ENCODE results near the gene DNM3.

Gene DNM3

DNA sequence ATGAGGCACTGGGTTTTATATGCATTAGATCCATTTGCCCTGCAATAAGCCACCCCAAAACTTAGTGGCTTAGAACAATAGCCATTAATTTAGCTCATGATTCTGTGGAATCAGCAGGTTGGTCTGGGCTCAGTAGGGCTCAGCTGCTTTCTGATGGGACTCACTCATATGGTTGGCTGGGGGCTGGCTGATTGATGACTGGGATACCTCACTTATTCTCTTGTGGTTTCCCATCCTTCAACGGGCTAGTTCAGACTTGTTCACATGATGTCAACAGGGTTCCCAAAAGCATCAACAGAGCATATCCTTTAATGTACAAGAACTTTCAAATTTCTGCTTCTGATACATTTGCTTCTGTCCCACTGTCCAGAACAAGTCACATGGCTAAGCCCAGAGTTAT lies 43.2 kb downstream of the DNM3 start:
- no peak for TF ChIP-seq CTCF (IDR thresholded peaks at IDR 0.05; ENCODE audit: borderline replicate concordance, control extremely low read depth, extremely low read depth, insufficient read depth, missing control alignments)
- DNase-seq (ENCODE audit: low spot score): no peak
- in situ Hi-C loops (cut with MboI; ENCODE audit: low sequenced_read_pairs, unreplicated experiment): no loop called here

DNA sequence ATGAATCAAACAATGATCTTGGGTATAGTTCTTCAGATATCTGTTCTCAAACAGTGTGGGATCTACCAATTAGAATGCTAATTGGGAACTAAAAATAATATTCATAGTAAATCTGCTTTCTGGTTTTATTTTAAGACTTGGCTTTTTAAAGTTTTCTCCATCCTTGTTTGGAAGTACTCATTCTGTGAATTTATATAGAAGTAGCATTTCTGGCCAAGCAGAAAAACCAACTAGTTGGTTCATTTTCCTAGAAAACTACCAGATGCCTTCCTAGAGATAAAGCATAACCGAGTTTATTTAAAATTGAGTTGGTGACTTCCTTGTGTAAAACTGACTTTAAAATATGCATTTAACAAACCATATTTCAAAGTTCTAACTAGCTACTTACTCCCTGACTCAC lies 48.8 kb downstream of the DNM3 start:
- TF ChIP-seq CTCF (IDR thresholded peaks at IDR 0.05; ENCODE audit: borderline replicate concordance, control extremely low read depth, extremely low read depth, insufficient read depth, missing control alignments): no peak
- in situ Hi-C loops (cut with MboI; ENCODE audit: low sequenced_read_pairs, unreplicated experiment): no loop called here
- DNase-seq (ENCODE audit: low spot score): no peak

DNA sequence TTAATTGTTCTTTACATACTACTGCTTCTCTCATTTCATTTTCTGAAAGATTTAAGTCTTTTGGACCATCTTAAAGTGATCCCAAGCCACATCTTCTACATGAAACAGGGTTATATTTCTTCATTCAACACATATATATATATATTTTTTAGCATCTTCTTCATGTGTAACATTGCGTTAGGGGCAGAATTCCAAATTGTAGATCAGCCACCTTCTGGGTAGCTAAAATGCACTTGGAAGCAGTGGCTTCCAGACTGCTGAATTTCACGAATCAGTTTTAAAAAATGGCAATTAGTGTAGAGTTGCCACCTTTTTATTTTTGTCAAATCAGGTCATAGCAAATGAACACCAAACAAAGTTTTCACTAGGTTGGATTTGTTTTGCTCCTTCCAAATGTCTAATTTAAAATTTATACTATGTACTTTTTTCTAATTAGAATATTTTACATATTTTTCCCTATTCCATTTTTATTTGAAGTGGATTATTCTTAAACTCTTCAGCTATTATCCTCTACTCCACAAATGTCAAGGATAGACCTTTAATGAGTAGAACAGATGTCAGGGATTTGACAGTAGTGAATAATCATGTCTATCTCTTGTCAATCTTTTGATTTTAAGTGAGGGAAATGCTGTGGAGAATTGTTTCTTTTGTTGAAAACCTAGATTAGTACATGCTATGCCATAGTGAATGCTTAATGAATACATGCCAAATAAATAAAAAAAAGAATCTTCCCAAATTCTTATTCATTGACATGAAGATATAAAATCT lies 55.8 kb downstream of the DNM3 start:
- no peak for DNase-seq (ENCODE audit: low spot score)
- in situ Hi-C loops (cut with MboI; ENCODE audit: low sequenced_read_pairs, unreplicated experiment): no loop called here
- no peak for TF ChIP-seq CTCF (IDR thresholded peaks at IDR 0.05; ENCODE audit: borderline replicate concordance, control extremely low read depth, extremely low read depth, insufficient read depth, missing control alignments)

DNA sequence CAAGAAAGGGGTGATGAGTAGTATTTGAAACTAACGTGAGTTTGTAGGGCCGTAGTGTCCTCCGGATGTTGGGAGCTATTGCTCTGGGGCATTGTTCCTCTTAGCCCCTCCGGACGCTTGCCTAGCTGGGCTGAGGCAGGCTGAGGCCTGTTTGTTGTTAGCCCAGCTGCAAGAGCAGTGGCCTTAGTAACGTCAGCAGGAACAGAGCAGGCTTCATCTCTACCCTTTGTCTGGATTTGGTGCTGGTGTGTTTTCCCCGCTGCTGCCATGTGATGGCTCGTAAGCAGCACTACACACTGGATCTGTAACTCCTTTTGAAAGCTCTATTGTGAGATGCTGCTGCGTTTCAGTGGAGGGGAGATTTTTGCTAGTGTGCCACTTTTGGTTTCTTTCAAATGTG lies 57.6 kb downstream of the DNM3 start:
- DNase-seq (ENCODE audit: low spot score): no peak
- in situ Hi-C loops (cut with MboI; ENCODE audit: low sequenced_read_pairs, unreplicated experiment): no loop called here

GRCh38 chr1:171899838-171900237 lies 58.5 kb downstream of the DNM3 start:
- in situ Hi-C loops (cut with MboI; ENCODE audit: low sequenced_read_pairs, unreplicated experiment): no loop called here
- TF ChIP-seq CTCF (IDR thresholded peaks at IDR 0.05; ENCODE audit: borderline replicate concordance, control extremely low read depth, extremely low read depth, insufficient read depth, missing control alignments): no peak
- DNase-seq (ENCODE audit: low spot score): no peak

More for the DNA sequence above, 57.6 kb downstream of the DNM3 start:
- TF ChIP-seq CTCF (IDR thresholded peaks at IDR 0.05; ENCODE audit: borderline replicate concordance, control extremely low read depth, extremely low read depth, insufficient read depth, missing control alignments): no peak

DNA sequence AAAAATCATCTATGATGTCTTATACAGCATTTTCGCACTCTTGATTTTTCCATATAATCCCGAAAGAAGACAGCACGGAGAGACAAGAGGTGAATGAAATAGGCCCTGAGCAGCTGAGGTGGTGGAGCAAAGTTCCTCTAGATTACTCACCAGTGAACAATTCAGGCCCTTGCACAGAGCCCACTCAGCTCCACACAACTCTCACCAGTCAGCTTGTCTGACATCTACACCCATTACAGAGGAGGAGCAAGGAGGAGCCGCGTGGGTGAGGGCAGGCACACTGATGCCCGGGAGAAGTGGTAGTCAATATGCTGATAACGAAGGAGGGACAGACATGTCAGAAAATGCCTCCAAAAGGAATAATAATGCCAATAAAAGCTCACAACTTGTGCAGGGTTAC lies 59.9 kb downstream of the DNM3 start:
- TF ChIP-seq CTCF (IDR thresholded peaks at IDR 0.05; ENCODE audit: borderline replicate concordance, control extremely low read depth, extremely low read depth, insufficient read depth, missing control alignments): no peak
- DNase-seq (ENCODE audit: low spot score): no peak
- in situ Hi-C loops (cut with MboI; ENCODE audit: low sequenced_read_pairs, unreplicated experiment): no loop called here

All from GM13976 (cell line).